ENCODE measurements around the gene KRT33A.
"Not testable (repeated sequence)": the region's sequence is repeated elsewhere in the genome, so short reads cannot be mapped to it uniquely, and the experiment has no call there.

The KRT33A gene

GRCh38 chr17:41350381-41350878, at the start of gene KRT33A:
Gene KRT33A, minus strand, starts transcription at chr17:41350828. Its CDS starts 61 bp downstream, at chr17:41350767.
- not testable (repeated sequence) for DNase-seq (ENCODE audit: low read depth in 2 of 2, low spot score in 1 of 2)

- no peak for DNase-seq (ENCODE audit: low read depth in 2 of 2, low spot score in 1 of 2)
These were observed 46.5 kb upstream of the KRT33A start, which contains the start of gene KRT31 for GRCh38 chr17:41396996-41397660. Gene KRT31, minus strand, starts transcription at chr17:41397608. Its CDS starts 69 bp downstream, at chr17:41397539.

GRCh38 chr17:41396340-41396739, 45.7 kb upstream of the KRT33A start:
- DNase-seq (ENCODE audit: low read depth in 2 of 2, low spot score in 1 of 2): no peak

DNA sequence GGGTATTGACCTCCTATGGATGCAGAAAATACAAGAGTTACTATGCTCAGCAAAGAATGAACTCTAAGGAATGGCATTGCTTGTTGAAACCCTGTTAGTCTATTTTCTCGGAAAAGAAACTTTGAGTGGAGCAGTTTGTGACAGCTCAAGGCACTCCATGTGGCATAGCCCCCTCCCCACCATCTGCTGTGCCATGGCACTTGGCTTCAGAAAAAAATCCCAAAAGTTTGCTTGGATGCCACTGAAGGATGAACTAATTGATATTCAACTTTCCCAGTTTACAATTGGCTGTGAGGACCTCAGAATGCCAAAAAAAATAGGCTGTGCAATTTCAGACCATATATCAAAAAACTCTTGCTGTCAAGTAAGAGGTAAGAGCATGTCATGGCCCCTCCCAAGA, 45.0 kb upstream of the KRT33A start:
- DNase-seq (ENCODE audit: low read depth in 2 of 2, low spot score in 1 of 2): no peak

DNA sequence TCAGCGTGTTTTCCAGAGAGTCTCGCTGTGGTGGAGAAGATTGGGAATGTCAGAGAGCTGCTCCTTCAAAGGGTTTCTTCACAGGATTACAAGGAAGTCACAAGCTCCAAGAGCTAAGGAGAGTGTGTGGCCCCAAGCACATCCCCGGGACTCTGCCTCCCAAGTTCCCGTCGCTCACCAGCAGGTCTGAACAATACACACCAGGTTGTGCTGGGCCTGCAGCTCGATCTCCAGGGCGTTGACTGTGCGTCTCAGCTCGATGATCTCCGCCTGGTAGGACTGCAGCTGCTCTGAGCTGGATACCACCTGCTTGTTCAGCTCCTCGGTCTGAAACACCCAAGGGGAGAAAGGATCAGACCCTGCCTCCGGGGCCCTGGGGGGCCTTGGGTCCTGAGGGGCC, 44.4 kb upstream of the KRT33A start:
- not testable (repeated sequence) for DNase-seq (ENCODE audit: low read depth in 2 of 2, low spot score in 1 of 2)

DNA sequence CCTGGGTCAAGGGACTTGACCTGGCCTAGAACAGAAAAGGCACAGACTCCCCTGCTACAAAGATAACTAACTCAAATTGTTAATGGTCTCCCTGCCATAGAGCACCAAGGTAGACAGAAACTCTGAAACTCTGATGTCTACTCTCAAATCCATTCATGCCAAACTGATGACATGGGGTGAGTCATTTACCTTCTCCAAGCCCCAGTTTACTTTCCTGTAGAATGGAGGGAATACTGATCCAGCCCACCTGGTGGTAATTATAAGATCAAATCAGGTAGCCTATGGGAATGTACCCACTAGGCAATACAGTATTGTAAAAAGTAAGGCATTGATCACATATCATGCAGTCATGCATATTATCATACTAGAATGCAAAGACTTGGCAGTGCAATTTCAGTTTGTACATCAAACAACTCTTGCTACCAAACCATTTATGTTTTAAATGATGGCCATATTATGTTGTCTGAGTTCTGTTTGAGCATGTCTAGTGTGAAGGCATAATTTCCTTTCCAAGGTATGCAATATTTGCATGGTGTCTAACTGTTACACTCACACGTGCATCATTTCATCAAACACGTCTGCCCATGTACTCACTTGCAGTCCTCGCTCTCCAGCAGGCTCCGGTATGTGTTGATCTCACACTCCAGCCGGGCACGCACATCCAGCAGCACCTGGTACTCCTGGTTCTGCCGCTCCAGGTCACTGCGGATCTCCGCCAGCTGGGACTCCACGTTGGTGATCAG, 43.8 kb upstream of the KRT33A start:
- no peak for DNase-seq (ENCODE audit: low read depth in 2 of 2, low spot score in 1 of 2)

DNA sequence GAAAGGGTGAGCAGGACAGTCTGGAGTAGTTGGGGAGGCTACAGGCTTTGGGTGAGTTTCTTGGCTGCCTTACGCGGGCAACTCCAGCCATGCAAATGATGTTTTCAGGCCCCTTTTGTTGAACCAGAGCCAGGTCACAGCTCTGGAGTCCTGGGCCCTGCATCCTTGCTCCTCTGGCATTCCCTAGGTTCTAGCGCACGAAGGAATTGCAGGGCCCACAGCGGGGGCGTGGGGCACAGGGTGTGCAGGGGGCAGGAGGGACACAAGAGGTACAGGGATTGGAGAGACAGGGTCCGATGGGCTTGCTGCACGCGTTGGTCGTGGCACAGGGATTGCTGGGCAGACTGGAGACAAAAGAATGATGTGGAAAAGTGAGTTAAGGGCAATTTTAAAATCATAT, 43.2 kb upstream of the KRT33A start:
- DNase-seq (ENCODE audit: low read depth in 2 of 2, low spot score in 1 of 2): no peak

- DNase-seq (ENCODE audit: low read depth in 2 of 2, low spot score in 1 of 2): no peak
These were observed 42.7 kb upstream of the KRT33A start for GRCh38 chr17:41393294-41393693.

DNA sequence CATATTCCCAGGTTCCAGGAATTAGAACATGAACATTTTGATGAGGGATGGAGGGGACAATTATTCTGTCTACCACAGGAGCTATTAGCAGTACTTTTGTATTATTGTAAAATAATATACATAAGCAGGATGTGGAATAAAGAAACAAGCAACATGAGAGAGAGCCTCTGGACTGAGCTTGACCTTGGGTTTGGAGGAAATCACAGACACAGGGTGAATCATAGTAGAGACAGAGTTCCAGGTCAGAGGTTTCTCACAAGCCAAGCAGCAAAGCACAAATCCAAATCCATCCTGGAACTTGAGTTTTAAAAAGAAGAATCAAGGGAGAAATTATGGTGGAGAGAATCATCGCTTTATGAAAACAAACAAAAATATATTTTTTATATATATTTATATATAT, 41.6 kb upstream of the KRT33A start:
- DNase-seq (ENCODE audit: low read depth in 2 of 2, low spot score in 1 of 2): no peak

DNA sequence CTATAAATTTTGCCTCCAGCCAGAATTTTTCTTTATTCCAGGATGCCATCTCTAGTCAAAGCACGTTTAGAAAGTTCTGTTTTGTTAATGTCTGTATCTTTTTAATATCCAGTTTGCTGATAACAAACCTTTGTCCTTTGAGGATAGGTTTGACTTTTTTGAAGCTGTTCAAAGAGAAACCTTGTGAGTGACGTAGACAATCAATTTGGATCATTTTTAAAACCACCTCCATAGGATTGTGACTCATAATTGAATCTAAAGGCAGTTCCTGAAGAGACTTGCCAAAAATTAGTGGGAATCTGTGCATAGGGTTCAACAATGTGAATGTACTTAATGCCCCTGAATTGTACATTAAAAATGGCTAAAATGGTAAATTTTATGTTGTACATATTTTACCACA, 40.9 kb upstream of the KRT33A start:
- no peak for DNase-seq (ENCODE audit: low read depth in 2 of 2, low spot score in 1 of 2)

DNA sequence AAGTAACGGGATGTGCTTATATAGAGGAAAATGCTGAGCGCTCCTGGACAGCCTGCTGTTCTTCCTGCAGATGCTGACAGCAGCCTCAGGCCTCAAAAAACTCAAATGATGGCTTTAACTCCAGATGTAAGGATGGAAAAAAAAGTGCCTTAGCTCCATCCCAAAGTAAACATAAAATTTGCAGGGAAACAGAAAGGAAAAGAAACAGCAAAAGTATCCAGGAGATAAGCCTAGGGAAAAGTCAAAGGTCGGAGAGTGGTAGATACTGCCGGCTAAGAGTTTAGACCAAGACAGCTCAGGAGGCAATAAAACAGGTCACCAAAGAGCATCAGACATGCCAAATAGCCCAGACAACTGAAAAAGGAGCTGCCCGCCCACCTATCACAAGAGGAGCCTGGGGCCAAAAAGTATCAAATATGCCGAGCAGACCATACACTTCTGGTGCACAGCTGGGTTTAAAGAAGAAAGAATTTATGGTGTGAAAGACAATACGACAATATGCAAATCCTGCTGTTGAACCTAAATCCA, 39.8 kb upstream of the KRT33A start:
- DNase-seq (ENCODE audit: low read depth in 2 of 2, low spot score in 1 of 2): no peak

DNA sequence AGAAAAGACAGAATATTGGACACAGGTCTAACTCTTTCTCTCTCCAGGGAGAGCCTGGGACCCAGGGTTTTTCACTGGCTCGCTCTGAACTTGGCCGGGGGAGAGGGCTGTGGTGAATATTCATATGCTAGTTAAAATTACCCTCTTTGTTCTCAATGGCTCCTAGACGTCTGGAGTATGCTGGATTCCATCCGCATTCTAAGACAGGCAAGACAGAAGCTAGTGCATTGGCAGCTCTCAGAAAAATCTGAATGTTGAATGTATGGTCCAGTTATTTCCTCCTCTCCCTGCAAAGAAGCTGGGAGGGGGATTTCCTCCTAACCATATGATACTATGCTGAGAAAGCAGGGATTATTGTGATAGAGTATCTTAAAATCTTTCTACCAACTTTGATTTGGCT, 37.0 kb upstream of the KRT33A start:
- DNase-seq (ENCODE audit: low read depth in 2 of 2, low spot score in 1 of 2): no peak

DNA sequence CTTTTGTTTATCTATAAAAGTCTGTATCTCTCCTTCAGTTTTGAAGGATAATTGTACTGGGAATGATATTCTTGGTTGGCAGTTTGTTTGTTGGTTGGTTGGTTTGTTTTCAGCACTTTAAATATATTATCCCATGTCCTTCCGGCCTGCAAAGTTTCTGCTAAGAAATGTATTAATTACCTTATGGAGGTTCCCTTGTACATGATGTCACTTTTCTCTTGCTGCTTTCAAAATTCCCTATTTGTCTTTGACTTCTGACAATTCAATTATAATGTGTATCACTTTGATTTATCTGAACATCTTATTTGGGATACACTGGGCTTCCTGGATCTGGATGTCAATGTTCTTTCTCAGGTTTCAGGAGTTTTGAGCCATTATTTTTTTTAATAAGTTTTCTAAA, 35.6 kb upstream of the KRT33A start:
- DNase-seq (ENCODE audit: low read depth in 2 of 2, low spot score in 1 of 2): no peak

- no peak for DNase-seq (ENCODE audit: low read depth in 2 of 2, low spot score in 1 of 2)
These were observed 33.1 kb upstream of the KRT33A start for GRCh38 chr17:41383690-41384089.

DNA sequence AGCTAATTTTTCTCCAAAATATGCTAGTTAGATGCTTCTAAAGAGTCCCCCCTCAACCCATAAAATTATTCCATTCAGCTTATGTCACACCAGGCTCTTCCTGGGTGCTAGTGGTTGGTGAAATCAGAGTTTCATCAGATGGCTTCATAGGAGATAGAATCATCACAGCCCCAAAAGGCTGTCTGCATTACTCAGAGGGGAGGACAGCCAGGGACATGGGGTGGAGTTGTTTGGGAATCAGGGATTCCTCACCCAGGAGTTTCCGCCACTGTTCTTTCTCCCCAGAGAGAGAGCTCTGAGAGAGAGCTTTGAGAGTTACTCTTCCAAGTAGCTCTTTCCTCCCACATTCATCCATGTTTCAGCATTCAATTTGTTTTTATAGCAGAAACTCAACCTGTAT, 31.8 kb upstream of the KRT33A start:
- no peak for DNase-seq (ENCODE audit: low read depth in 2 of 2, low spot score in 1 of 2)

DNA sequence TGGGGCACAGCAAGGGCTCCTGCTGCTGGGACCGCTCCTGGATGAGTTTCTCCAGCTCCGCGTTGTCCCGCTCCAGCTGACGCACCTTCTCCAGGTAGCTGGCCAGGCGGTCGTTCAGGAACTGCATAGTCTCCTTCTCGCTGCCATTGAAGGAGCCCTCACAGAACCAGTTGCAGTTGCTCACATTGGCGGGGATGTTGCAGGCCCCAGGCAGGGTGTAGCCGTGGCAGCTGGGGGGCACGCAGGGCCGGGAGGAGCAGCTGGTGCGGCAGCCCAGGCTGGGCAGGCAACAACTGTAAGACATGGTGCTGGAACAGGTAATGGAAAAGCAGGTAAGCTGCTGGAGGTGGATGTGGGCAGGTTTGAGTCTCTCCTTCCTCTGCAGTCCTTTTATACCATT, 31.3 kb upstream of the KRT33A start, which contains the start of gene KRT34:
KRT34 (minus strand) TSS at position 364 of the 400 bp plus-strand sequence; CDS start at position 304, 60 bp downstream.
- DNase-seq (ENCODE audit: low read depth in 2 of 2, low spot score in 1 of 2): not testable (repeated sequence)

DNA sequence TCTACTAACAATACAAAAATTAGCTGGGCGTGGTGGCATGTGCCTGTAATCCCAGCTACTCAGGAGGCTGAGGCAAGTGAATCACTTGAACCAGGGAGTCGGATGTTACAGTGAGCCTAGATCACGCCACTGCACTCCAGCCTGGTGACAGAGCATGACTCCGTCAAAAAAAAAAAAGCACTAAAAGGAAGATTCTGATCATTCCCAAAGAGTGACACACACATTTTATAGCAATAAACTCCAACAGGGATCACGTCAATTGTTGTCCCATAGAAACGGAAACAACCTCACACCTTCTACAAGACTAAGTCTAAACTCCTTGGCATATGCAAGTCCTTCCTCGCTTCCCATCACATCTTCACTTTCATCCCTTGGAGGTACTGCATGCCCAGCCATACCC, 29.5 kb upstream of the KRT33A start:
- not testable (repeated sequence) for DNase-seq (ENCODE audit: low read depth in 2 of 2, low spot score in 1 of 2)

GRCh38 chr17:41377546-41377945, 26.9 kb upstream of the KRT33A start:
- no peak for DNase-seq (ENCODE audit: low read depth in 2 of 2, low spot score in 1 of 2)

DNA sequence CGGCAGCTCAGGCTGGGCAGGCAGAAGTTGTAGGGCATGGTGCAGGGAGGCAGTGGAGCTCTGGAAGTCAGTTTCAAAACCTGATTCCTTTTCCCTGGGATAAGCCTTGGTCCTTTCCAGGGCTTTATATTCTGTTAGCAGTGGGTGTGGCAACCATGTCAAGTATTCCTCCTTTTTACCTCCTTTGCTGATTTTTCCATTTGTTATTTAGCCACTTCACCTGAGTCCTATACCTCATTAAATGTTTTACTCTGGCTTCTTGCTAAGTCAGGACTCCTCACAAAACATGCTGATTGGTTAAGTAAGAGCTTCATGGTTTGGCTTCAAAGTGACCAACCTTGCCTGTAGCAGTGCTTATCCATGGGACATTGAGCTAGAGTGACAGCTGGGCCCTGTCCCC, 19.1 kb upstream of the KRT33A start, which contains the start of gene KRT33B:
KRT33B (minus strand) TSS at position 101 of the 400 bp plus-strand sequence; CDS start at position 38, 63 bp downstream.
- no peak for DNase-seq (ENCODE audit: low read depth in 2 of 2, low spot score in 1 of 2)

- DNase-seq (ENCODE audit: low read depth in 2 of 2, low spot score in 1 of 2): no peak
These were observed 18.4 kb upstream of the KRT33A start for GRCh38 chr17:41369023-41369422.

DNA sequence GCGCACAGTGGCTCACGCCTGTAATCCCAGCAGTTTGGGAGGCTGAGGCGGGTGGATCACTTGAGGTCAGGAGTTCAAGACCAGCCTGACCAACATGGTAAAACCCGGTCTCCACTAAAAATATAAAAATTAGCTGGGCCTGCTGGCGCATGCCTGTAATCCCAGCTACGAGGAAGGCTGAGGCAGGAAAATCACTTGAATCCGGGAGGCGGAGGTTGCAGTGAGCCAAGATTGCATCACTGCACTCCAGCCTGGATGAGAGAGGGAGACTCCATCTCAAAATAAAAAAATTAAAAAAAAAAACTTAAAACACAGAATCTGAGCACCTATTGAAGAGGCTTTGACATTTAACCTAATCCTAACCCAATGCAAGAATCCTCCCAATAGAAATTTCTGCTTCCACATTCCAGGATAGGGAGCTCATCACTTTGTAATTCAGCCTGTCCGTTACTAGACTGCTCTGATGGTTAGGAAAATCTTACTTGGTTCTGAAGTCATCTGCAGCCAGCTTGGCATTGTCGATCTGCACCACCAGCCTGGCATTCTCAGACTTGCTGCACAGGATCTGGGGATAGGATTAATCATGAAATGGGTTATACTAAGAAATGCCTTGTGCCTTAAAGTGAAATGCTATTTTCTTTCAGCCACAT, 16.9 kb upstream of the KRT33A start:
- DNase-seq (ENCODE audit: low read depth in 2 of 2, low spot score in 1 of 2): no peak
